GM20000 (cell line): ENCODE results near the gene KPNA1.

Experiments used
- DNase-seq: peaks from one replicate; pipeline ENCODE4 v3.0.0; 2012; ENCODE audit warnings: low spot score
- TF ChIP-seq, protein P1 (sequence below): IDR thresholded peaks from 2 replicates; pipeline ENCODE4 v1.5.1; 2012; ENCODE audit warnings: mild to moderate bottlenecking, control low read depth; ENCODE audit errors: extremely low read depth, missing control alignments

Gene KPNA1

DNA sequence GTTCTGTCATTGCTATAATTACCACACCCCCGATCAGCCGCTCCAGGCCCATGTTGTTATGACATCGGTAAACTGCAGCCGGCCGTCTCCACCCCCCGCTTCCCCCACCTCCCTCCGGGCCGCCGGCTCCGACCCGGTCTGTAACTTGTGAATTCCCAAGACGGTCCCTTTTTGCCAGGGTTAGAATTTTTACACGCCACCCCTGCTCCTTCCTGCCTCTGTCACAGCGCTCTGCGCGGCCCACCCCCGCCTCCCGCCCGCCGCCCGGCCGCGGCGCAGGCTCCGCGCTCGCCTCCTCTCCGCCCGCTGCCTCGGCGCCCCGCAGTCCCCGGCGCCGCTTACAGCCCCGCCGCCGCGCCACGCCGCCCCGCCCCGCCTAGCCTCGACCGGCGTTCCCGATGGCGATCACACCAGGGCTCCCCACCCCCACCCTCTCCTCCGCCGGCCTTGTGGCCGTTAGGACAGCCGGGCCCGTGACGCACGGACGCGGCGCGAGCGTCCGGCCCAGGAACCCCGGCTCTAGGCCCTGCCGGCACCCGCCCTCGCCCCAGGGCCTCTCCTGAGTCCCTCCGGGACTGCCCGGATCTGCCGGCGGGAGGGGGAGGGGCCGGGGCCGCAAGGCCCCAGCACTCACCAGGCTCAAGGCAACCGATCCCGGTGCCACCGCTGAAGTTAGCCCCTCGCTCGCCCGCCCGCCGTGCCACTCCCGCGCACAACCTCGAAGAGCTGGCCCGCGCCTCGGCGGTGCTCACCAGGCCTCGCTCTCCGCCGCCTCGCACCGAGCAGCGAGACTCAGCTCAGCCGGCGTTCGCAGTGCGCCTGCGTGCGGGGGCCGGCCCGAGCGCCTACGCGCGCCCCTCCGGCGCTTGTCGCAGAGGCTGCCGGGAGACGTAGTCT is at the start of gene KPNA1:
KPNA1 (minus strand) TSS at position 817 of the 897 bp plus-strand sequence. CDS start 18,374 bp downstream, outside the sequence.
- TF ChIP-seq, protein P1, sequence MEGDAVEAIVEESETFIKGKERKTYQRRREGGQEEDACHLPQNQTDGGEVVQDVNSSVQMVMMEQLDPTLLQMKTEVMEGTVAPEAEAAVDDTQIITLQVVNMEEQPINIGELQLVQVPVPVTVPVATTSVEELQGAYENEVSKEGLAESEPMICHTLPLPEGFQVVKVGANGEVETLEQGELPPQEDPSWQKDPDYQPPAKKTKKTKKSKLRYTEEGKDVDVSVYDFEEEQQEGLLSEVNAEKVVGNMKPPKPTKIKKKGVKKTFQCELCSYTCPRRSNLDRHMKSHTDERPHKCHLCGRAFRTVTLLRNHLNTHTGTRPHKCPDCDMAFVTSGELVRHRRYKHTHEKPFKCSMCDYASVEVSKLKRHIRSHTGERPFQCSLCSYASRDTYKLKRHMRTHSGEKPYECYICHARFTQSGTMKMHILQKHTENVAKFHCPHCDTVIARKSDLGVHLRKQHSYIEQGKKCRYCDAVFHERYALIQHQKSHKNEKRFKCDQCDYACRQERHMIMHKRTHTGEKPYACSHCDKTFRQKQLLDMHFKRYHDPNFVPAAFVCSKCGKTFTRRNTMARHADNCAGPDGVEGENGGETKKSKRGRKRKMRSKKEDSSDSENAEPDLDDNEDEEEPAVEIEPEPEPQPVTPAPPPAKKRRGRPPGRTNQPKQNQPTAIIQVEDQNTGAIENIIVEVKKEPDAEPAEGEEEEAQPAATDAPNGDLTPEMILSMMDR = no peak
- DNase-seq = peak; percentile 97

DNA sequence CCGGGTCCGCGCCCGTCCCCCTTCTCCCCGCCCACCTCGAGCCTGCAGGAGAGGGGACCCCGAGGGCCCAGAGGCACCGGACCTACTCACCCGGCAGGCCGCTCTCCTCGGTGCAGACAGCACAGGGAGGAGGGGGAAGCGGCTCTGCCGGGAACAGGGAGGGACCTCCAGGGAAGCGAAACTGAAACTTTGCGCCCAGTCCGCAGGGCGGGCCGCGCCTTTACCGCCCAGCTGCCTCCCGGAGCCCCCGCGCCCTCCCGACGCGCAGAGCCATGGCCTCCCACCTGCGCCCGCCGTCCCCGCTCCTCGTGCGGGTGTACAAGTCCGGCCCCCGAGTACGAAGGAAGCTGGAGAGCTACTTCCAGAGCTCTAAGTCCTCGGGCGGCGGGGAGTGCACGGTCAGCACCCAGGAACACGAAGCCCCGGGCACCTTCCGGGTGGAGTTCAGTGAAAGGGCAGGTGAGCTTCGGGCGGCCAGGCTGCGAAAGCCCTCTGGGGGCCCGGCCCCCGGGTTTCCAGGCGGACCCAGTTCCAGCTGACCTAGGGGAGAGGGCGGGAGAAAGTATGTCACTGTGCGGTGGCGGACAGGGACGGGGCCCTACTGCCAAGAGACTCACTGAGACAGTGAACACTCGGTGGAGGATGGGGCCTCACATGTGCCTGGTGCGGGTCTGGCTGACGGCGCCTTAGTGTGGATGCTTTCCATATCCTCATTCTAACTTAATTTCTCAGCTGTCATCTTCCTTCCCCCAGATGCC is 49.6 kb upstream of the KPNA1 start, which contains the start of the genes DTX3L and PARP9:
DTX3L (plus strand) TSS at position 184 of the 758 bp plus-strand sequence; CDS start at position 273, 89 bp downstream.
PARP9 (minus strand) TSS at position 146 of the 758 bp plus-strand sequence. CDS start 4,680 bp downstream, outside the sequence.
- DNase-seq = peak; percentile 75
- TF ChIP-seq, protein P1 = no peak

DNA sequence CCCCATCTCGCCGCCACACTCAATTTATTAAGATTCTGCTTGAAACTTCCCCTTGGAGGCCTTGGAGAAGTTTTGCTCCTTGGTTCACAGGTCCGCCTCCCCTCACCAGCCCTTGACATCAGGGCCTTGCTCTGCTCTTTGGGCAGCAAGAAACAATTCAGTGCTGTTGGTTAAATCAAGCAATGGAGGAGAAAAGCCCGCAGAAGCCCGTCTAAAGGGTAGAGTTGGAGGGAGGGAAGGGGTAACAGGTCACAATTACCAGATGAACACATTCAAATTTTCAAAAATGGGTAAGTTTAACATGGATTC is 48.9 kb upstream of the KPNA1 start:
- peak; percentile 34 for DNase-seq

DNA sequence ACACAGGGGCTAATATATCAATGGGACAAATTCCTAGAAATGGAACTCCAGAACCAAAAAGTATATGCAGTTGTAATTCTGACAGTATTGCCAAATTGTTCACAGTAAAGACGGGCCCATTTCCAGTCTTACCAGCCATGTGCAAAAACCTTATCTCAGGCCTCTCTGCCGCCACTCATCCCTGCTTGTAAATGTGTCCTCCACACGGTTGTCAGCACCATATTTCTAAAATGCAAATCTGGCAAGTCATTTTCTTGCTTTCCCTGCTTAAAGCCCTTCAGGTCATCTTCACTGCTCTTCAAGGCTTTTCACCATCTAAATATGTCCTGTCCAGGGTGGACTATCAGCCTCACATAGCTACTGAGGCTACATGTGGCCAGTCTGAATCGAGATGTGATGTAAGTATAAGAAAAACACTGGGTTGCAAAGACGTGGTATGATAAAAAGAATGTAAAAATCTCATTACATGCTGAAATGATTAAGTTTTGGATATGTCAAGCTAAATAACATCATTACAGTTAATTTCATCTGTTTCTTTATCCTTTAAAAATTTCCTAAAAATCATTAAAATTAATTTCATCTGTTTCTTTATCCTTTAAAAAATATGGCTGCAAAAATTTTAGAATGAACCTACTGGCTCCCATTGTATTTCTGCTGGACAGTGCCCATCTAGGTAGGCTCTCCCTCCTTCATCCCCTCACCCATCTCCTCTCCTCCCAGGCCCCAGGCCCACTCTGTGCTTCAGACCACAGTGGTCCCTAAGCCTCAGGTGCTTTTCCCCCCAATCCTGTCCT is 48.4 kb upstream of the KPNA1 start:
- TF ChIP-seq, protein P1 = no peak
- no peak for DNase-seq

More for the DNA sequence above, 48.9 kb upstream of the KPNA1 start:
- TF ChIP-seq, protein P1 = no peak

DNA sequence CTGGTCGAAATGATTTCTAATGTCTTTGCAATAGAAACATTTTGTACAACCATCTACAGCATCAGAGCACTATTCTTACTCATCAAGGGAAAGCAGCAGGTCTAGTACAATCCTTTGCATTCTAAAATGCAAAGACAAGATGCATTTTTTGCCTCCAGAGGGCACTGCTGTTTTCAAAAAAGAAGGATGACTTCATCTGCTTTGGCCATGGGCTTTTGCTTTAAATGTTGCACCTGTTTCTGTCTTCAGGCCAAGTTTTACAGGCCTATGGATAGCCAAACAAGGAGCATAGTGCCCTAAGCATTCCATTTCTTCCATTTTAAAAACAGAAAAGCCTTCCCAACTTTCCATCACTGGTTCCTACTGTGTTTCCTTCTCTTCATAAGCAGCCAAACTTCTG is 45.9 kb upstream of the KPNA1 start:
- TF ChIP-seq, protein P1 = peak; percentile 31
- peak; percentile 79 for DNase-seq

DNA sequence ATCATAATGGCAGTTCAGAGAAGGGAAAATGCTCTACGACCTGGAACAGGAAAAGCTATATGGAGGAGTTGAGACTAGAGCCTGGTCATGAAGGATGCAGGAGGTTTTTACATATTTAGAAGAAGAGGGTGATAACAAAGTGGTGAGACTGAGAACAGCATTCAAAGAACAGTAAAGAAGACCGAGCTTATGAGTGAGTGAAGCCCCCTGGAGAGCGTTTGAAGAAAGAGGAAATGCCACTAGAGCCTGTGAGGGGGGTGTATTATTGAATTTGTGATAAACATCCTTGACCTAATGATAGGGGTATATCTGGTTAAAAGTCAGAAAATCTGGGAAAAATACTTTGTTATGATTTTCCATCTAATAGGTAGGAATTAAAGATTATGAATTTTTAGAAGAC is 45.2 kb upstream of the KPNA1 start:
- no peak for DNase-seq
- TF ChIP-seq, protein P1 = no peak
